Subcutaneous adipose tissue (tissue), 4 donors: Measurements from ENCODE around the gene UGT1A1. TPM values are rescaled to one million over a fixed set of nuclear protein-coding genes. Genes with fewer than 3 reads are reported as not detected.

Source experiments
- total RNA-seq, 4 donors: library from RNA; depleted of rRNA; stranded (reverse); fragments of >200 nt; gene quantifications; one replicate each; pipeline ENCODE4 v1.1.0, GENCODE V29; 2016
- TF ChIP-seq, protein P1 (sequence below): fragments of 450-650 bp; IDR thresholded peaks from one replicate; pipeline ENCODE4 v1.5.1; 2016; ENCODE audit warnings: low read depth, mild to moderate bottlenecking, control low read depth, antibody characterized with exemption, moderate library complexity

The UGT1A1 gene
- total RNA-seq, 4 donors from 2014 or later, result not detected

DNA sequence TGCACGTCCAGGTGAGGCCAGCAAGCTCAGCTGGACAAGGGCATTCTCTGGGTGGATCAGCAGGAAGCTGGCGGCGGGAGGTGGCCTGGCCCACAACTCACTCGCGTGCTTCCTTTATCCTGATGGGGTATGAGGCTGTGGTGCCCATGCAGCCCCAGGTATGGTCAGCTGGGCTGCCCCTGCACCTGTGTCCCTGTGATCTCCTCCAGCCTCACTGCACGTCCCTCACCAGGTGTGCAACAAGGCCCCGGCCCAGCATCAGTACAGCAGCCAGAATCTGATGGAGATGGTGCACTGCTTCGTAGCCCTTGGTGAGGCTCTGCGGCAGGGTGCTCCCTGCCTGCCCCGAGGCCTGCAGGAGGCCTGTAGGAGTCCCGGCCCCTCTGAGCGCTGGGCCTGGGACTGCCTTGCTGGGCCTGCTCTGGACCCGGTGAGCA lies 35.7 kb downstream of the UGT1A1 start:
- TF ChIP-seq, protein P1, sequence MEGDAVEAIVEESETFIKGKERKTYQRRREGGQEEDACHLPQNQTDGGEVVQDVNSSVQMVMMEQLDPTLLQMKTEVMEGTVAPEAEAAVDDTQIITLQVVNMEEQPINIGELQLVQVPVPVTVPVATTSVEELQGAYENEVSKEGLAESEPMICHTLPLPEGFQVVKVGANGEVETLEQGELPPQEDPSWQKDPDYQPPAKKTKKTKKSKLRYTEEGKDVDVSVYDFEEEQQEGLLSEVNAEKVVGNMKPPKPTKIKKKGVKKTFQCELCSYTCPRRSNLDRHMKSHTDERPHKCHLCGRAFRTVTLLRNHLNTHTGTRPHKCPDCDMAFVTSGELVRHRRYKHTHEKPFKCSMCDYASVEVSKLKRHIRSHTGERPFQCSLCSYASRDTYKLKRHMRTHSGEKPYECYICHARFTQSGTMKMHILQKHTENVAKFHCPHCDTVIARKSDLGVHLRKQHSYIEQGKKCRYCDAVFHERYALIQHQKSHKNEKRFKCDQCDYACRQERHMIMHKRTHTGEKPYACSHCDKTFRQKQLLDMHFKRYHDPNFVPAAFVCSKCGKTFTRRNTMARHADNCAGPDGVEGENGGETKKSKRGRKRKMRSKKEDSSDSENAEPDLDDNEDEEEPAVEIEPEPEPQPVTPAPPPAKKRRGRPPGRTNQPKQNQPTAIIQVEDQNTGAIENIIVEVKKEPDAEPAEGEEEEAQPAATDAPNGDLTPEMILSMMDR, result no peak

DNA sequence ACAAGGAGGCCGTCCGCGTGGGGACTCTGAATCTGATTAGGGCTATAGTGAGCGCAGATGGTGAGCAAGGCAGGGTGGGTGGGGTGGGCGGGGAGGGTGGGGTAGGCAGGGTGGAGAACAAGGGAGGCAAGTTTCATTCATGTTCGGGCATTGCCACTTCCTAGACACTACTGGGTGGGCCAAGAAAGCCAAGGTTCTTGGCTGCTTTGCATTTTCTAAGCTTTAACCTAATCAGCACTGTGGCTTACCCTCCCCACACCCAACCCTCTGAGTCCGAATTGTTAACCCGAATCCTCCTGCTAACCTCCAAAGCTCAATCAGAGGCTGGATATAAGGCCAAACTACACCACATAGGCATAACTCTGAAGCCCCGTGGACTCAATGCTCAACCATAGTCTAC lies 36.2 kb downstream of the UGT1A1 start:
- TF ChIP-seq, protein P1, result no peak

DNA sequence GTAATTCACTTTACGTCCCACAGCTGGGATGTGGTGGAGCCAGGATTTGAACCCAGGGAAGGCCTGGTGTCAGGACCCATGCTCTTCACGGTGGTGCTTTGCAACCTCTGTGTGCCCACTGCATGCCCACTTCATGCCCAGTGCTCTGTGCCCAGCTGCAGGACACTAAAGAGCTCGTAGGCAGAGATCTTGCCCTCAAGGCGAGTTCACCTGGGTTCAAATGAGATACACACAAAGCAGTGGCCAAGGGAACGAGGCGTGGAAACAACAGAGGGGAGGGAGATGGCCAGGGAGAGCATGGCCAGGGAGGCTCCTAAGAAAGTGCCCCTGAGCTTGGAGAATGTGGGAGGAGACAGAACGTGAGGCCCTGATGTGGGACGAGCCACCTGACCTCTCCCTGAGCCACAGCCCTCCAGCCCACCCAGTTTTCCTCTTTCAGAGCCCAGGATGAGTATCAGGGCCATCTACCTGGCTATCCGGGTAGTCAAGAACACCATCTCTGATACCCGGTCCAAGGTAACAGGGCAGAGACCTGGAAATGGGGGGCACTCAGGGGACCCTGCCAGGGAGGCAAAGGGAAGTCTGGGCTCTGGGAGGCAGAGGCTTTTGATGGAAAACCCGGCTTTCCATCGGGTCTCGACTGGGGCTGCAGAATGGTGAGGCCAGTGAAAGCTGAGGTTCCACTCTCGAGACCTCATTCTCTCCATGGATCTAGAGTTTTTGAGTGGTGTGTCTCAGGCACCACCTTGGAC lies 38.4 kb downstream of the UGT1A1 start:
- TF ChIP-seq, protein P1, result no peak

DNA sequence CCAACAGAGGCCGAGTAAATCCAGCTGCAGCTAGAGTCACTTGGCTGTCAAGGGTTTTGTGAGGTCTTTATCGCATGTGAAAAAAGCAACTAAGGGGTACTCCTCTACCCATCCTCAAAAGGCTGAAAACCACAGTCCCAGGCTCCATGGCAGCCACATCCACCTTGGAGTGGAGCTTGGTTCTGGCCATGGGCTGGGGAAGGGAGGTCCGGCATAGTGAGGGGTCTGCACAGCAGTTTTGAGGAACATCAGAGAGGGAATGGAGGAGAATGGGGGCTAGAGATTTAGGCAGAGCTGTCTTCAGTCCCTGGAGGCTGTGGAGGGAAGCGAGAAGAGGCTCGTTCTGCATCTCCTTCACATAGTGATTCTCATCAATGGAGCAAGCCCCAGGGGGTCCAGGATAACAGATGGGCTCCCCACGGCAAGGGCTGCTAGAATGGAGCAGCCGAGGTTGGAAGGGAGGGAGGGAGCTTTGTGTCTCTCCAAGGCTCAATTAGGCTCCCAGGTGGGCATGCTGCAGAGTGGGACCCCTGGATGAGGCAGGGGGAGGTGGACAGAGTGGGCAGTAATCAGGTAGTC lies 39.1 kb downstream of the UGT1A1 start:
- TF ChIP-seq, protein P1, result no peak

DNA sequence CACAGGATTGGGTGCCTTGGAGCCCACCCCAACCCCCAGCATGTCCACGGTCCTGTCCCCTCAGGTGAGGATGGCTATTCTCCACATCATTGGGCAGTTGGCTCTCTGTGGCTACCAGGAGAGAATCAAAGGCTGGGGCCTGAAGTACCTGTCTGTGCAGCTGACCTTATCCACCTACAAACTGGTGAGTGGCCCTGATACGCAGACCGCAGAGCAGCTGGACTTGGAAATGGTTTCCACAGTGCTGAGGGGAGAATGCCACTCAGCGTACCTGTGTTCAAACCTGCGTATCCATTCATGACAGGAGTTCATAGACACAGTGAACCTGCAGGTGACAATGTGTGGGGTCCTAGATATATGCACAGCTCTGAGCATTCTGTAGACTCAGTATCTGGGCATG lies 39.6 kb downstream of the UGT1A1 start:
- TF ChIP-seq, protein P1, result no peak

DNA sequence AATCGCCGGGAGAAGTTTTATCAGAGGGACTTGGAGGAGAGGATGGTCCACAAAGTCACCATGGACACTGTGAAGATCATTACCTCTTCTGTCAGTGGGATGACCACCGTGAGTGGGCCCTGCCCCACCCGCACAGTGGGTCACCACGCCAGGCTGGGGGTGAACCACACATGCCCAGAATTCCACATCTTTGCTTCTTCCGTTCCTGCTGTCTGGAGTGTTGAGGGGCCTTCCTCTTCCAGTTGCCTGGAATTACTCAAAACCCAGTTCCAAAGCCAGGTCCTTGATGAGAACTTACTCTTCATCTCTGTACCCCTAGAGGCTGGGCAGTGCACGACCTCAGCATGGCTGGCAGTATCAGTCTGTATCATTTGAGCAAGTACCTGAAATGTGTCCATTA lies 40.1 kb downstream of the UGT1A1 start:
- TF ChIP-seq, protein P1, result no peak

DNA sequence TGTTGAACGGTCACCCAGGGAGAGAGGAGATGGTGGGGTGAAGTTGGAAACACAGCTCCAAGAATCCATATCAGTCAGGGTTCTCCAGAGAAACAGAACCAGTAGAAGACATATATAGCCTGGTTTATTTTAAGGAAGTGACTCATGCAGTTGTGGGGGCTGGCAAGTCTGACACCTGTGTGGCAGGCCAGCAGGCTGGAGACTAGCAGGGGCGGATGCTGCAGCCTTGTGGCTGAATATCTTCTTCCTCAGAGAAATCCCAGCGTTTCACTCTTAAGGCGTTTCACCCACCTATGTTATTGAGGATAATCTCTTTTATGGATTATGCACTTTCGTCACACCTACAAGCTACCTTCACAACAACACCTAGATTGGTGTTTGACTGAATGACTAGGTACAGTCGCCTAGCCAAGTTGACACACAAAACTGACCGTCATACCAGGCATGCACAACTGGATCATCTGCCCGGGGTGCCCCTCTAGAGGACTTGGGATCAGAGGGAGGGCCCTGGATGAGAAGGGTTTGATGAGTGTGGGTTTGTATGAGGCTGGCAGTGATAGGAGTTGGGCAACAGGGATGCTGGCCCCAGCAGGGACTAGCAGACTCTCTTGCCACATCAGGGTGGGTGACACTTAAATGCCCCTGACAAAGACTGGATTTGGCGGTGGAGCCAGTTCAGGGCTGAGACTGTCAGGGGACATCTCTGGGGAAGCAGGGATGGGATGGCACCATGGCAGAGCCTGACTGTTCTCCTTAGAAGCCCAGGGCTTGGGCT lies 41.5 kb downstream of the UGT1A1 start:
- TF ChIP-seq, protein P1, result no peak
